GM23338 (cell line): Measurements from ENCODE around the gene SETD4. TPM values are rescaled to one million over a fixed set of nuclear protein-coding genes. Genes with fewer than 3 reads are reported as not detected.

ENCODE experiments used
- ATAC-seq: fragments of 200-7000 bp; cut with Tn5 transposase; 3 replicates; pipeline ENCODE4 v1.9.1; 2020
- DNase-seq: peaks from one replicate; pipeline ENCODE4 v3.0.0-alpha.2; 2015; ENCODE audit warnings: low spot score
- H2AFZ ChIP-seq: fragments of 200-600 bp; sonication (generic); 2 replicates; pipeline ENCODE4 v1.8.0; 2016; ENCODE audit warnings: antibody characterized with exemption, mild to moderate bottlenecking, moderate library complexity
- H3F3A ChIP-seq: fragments of 200-600 bp; sonication (generic); replicated peaks from 2 replicates; pipeline ENCODE4 v1.8.0; 2017; ENCODE audit warnings: antibody characterized with exemption, mixed run types, low read depth
- H3K27ac ChIP-seq: fragments of 200-600 bp; sonication (generic); 2 replicates; pipeline ENCODE4 v1.6.1; 2016; ENCODE audit warnings: low read depth
- H3K27me3 ChIP-seq: fragments of 200-600 bp; sonication (generic); 2 replicates; pipeline ENCODE4 v1.8.0; 2016; ENCODE audit warnings: mild to moderate bottlenecking, mixed run types, moderate library complexity; ENCODE audit not compliant: insufficient read depth
- H3K36me3 ChIP-seq: fragments of 200-600 bp; sonication (generic); 2 replicates; pipeline ENCODE4 v1.8.0; 2016; ENCODE audit warnings: mild to moderate bottlenecking; ENCODE audit not compliant: insufficient read depth
- H3K4me1 ChIP-seq: fragments of 200-600 bp; sonication (generic); 2 replicates; pipeline ENCODE4 v1.8.0; 2016; ENCODE audit warnings: mild to moderate bottlenecking, moderate library complexity; ENCODE audit not compliant: insufficient read depth
- H3K4me2 ChIP-seq: fragments of 200-600 bp; sonication (generic); 2 replicates; pipeline ENCODE4 v1.7.1; 2017; ENCODE audit warnings: mixed run types
- H3K4me3 ChIP-seq: fragments of 200-600 bp; sonication (generic); 2 replicates; pipeline ENCODE4 v1.6.1; 2016; ENCODE audit warnings: mixed run types
- H3K79me2 ChIP-seq: fragments of 200-600 bp; sonication (generic); replicated peaks from 2 replicates; pipeline ENCODE4 v1.8.0; 2017; ENCODE audit warnings: mild to moderate bottlenecking; ENCODE audit not compliant: insufficient read depth
- H3K9me2 ChIP-seq: fragments of 200-600 bp; sonication (generic); 2 replicates; pipeline ENCODE4 v1.8.0; 2017; ENCODE audit not compliant: insufficient read depth
- H4K20me1 ChIP-seq: fragments of 200-600 bp; sonication (generic); replicated peaks from 2 replicates; pipeline ENCODE4 v1.8.0; 2017; ENCODE audit warnings: mild to moderate bottlenecking; ENCODE audit not compliant: insufficient read depth
- H3K27ac Mint-ChIP-seq: 2 replicates; pipeline ENCODE4 v1.8.0; 2020; ENCODE audit warnings: inconsistent platforms, mild to moderate bottlenecking, moderate library complexity, mixed read lengths
- H3K27me3 Mint-ChIP-seq: 3 replicates; pipeline ENCODE4 v1.8.0; 2022; ENCODE audit warnings: low read depth, mild to moderate bottlenecking, moderate library complexity, mixed read lengths, inconsistent platforms; ENCODE audit not compliant: insufficient read depth, poor library complexity
- H3K36me3 Mint-ChIP-seq: 3 replicates; pipeline ENCODE4 v1.8.0; 2021; ENCODE audit warnings: low read depth, mild to moderate bottlenecking, inconsistent platforms, moderate library complexity, mixed read lengths
- H3K4me1 Mint-ChIP-seq: 3 replicates; pipeline ENCODE4 v1.8.0; 2020; ENCODE audit warnings: mild to moderate bottlenecking, inconsistent platforms, mixed read lengths
- H3K4me3 Mint-ChIP-seq: 3 replicates; pipeline ENCODE4 v1.8.0; 2021; ENCODE audit warnings: moderate library complexity, mild to moderate bottlenecking, inconsistent platforms, mixed read lengths
- H3K9me3 Mint-ChIP-seq: 3 replicates; pipeline ENCODE4 v1.8.0; 2020; ENCODE audit warnings: moderate library complexity, mild to moderate bottlenecking, inconsistent platforms, mixed read lengths
- CREB1 ChIP-seq: fragments of 250-450 bp; sonication (Bioruptor Pico); IDR thresholded peaks from 2 replicates; pipeline ENCODE4 v1.5.0; 2020; ENCODE audit warnings: low read depth, mild to moderate bottlenecking, moderate library complexity
- CTCF ChIP-seq, 2 experiments: fragments of 200-600 bp in 1 of 2; sonication (generic) in 1 of 2; conservative IDR thresholded peaks; 2 replicates each; pipeline versions ENCODE4 v1.5.1 to v1.6.1; 2016 to 2017; ENCODE audit warnings: antibody characterized with exemption in 2 of 2, low read depth in 2 of 2, mild to moderate bottlenecking in 2 of 2, moderate library complexity in 1 of 2
- ETS1 ChIP-seq: IDR thresholded peaks from 2 replicates; pipeline ENCODE4 v1.6.1; 2016; ENCODE audit warnings: antibody characterized with exemption
- EZH2 ChIP-seq: fragments of 200-600 bp; sonication (generic); IDR thresholded peaks from one replicate; pipeline ENCODE4 v1.8.0; 2017; ENCODE audit warnings: antibody characterized with exemption, mild to moderate bottlenecking, low read depth; ENCODE audit not compliant: unreplicated experiment
- EZH2phosphoT487 ChIP-seq: fragments of 200-600 bp; sonication (generic); IDR thresholded peaks from one replicate; pipeline ENCODE4 v1.8.1; 2018; ENCODE audit warnings: antibody characterized with exemption; ENCODE audit not compliant: unreplicated experiment
- JUNB ChIP-seq: IDR thresholded peaks from one replicate; pipeline ENCODE4 v1.6.1; 2016; ENCODE audit warnings: antibody characterized with exemption; ENCODE audit not compliant: unreplicated experiment
- NANOG ChIP-seq: IDR thresholded peaks from 2 replicates; pipeline ENCODE4 v1.6.1; 2016; ENCODE audit warnings: antibody characterized with exemption, borderline replicate concordance
- STAT1 ChIP-seq: IDR thresholded peaks from one replicate; pipeline ENCODE4 v1.6.1; 2016; ENCODE audit warnings: antibody characterized with exemption; ENCODE audit not compliant: unreplicated experiment
- ZNF114 ChIP-seq: fragments of 250-450 bp; sonication (Bioruptor Pico); IDR thresholded peaks from 2 replicates; pipeline ENCODE4 v1.5.0; 2020; ENCODE audit warnings: mild to moderate bottlenecking, moderate library complexity
- ZNF462 ChIP-seq: fragments of 250-450 bp; sonication (Bioruptor Pico); IDR thresholded peaks from 2 replicates; pipeline ENCODE4 v1.5.0; 2020; ENCODE audit warnings: mild to moderate bottlenecking, moderate library complexity
- polyA plus RNA-seq: library from polyadenylated mRNA; unstranded; fragments of >200 nt; fragmentation: Nextera tagmentation; extraction: Ambion mirVana; gene quantifications from 2 replicates; pipeline ENCODE4 v1.2.1, GENCODE V29; 2016
- total RNA-seq: library from RNA; depleted of rRNA; stranded (reverse); fragments of >200 nt; shearing (Covaris generic); gene quantifications from 2 replicates; pipeline ENCODE4 v1.2.3, GENCODE V29; 2014

SETD4 gene
- total and polyA plus RNA-seq, 2 experiments from 2014 or later, result 32.5 to 45.1 TPM

- ATAC-seq (no peak), DNase-seq (no peak)
- Histone ChIP-seq H3F3A (no peaks in the 10 kb centered on the region), H3K27me3 (no peaks in the 10 kb centered on the region), H3K4me3 (no peak overlapping the region), H2AFZ (no peak overlapping the region), H3K4me1 (no peaks in the 10 kb centered on the region), H3K79me2 (no peaks in the 10 kb centered on the region), H3K36me3 (0 out of 2 replicates have a peak, but pooled peaks cover 3% of the 10 kb centered on the region), H3K27ac (no peak overlapping the region), H3K4me2 (no peak overlapping the region), H4K20me1 (no peaks in the 10 kb centered on the region), H3K9me2 (0 out of 2 replicates have a peak, but pooled peaks cover under 1% of the 10 kb centered on the region)
- H3K27ac Mint-ChIP-seq, result no peak overlapping the region
- H3K9me3 Mint-ChIP-seq, result peaks cover 10% of the 10 kb centered on the region; the same call in 2 of the 3 replicates
- TF ChIP-seq EZH2, result no peak
- H3K27me3 Mint-ChIP-seq, result peaks cover 4% of the 10 kb centered on the region
- H3K4me1 Mint-ChIP-seq, result no peaks in the 10 kb centered on the region
- peaks cover 4% of the 10 kb centered on the region; the same call in 1 of the 3 replicates for H3K36me3 Mint-ChIP-seq
- H3K4me3 Mint-ChIP-seq, result no peak overlapping the region
These were observed 37.8 kb downstream of the SETD4 start for GRCh38 chr21:36022427-36023091.

- H3K27me3 ChIP-seq, result no peaks in the 10 kb centered on the region
- H3F3A ChIP-seq, result no peaks in the 10 kb centered on the region
- no peaks in the 10 kb centered on the region for H3K4me1 Mint-ChIP-seq
- H3K4me1 ChIP-seq, result no peaks in the 10 kb centered on the region
- DNase-seq (no peak), ATAC-seq (no peak)
- no peak overlapping the region for H3K4me2 ChIP-seq
- peaks cover 10% of the 10 kb centered on the region; the same call in 1 of the 3 replicates for H3K9me3 Mint-ChIP-seq
- H3K9me2 ChIP-seq, result 0 out of 2 replicates have a peak, but pooled peaks cover 6% of the 10 kb centered on the region
- peaks cover 4% of the 10 kb centered on the region; the same call in 1 of the 3 replicates for H3K36me3 Mint-ChIP-seq
- H3K27me3 Mint-ChIP-seq, result peaks cover 4% of the 10 kb centered on the region
- H2AFZ ChIP-seq, result no peak overlapping the region
- H3K4me3 Mint-ChIP-seq, result no peak overlapping the region
- no peaks in the 10 kb centered on the region for H4K20me1 ChIP-seq
- H3K4me3 ChIP-seq, result no peak overlapping the region
- no peak overlapping the region for H3K27ac ChIP-seq
- H3K36me3 ChIP-seq, result 0 out of 2 replicates have a peak, but pooled peaks cover 3% of the 10 kb centered on the region
- H3K27ac Mint-ChIP-seq, result no peak overlapping the region
- H3K79me2 ChIP-seq, result no peaks in the 10 kb centered on the region
- no peak for TF ChIP-seq EZH2phosphoT487
- no peak for TF ChIP-seq ETS1
- no peak for TF ChIP-seq JUNB
- TF ChIP-seq STAT1, result no peak
- no peak for TF ChIP-seq EZH2
- TF ChIP-seq ZNF114 (CRISPR knock-in tag), result no peak
- no peak for TF ChIP-seq ZNF462 (CRISPR knock-in tag)
- no peak for TF ChIP-seq CREB1 (CRISPR knock-in tag)
- no peak for TF ChIP-seq NANOG
- TF ChIP-seq CTCF (conservative IDR thresholded peaks at IDR 0.05; ENCODE audit: low read depth in 2 of 2), result no peak
These were observed 39.0 kb downstream of the SETD4 start for GRCh38 chr21:36021251-36021837.
